ENCODE measurements around the gene NCSTN.
"Not testable (repeated sequence)": the region's sequence is repeated elsewhere in the genome, so short reads cannot be mapped to it uniquely, and the experiment has no call there.

The NCSTN gene

DNA sequence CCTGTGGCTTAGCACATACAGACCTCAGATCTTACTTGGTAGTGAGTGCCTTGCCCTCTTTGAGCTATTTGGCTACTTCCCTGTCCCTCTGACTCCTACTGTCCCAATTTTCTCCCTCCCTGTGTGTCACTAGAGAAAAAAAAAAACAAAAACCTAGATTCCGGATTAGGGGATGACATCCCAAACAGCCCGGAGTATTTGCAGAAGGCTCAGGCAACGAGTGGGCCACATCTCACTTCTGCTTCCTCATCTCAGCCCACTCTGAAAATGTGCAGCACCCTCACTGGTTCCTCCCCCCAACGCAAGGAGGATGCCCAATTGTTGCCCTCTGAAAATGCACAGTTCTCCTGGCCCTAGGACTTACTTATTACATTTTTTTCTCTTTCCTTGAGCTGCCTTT, 28.6 kb downstream of the NCSTN start:
- DNase-seq (ENCODE audit: low read depth): no peak

DNA sequence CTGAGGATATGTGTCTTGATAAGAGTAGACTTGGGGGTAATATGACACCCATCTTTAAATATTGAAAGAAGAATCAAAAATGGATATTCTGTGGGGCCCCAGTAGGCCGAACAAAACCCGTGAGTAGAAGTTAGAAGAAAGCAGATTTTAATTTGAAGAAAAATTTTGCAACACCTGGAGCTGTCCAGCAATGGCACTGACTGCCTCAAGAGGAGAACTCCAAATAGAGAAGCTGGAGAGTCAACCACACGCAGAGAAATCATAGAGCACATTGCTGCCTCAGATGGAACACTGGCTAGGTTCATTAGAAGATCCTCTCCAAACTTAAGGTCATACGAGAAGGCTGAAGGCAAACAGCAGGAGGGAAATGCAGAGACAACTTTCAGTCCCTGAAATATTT, 30.5 kb downstream of the NCSTN start:
- no peak for DNase-seq (ENCODE audit: low read depth)

- DNase-seq (ENCODE audit: low read depth): no peak
Observed at GRCh38 chr1:160374306-160375110, 31.3 kb downstream of the NCSTN start.

- peak; percentile 64 for DNase-seq (ENCODE audit: low read depth)
Observed at GRCh38 chr1:160375788-160376524, 32.8 kb downstream of the NCSTN start.

DNA sequence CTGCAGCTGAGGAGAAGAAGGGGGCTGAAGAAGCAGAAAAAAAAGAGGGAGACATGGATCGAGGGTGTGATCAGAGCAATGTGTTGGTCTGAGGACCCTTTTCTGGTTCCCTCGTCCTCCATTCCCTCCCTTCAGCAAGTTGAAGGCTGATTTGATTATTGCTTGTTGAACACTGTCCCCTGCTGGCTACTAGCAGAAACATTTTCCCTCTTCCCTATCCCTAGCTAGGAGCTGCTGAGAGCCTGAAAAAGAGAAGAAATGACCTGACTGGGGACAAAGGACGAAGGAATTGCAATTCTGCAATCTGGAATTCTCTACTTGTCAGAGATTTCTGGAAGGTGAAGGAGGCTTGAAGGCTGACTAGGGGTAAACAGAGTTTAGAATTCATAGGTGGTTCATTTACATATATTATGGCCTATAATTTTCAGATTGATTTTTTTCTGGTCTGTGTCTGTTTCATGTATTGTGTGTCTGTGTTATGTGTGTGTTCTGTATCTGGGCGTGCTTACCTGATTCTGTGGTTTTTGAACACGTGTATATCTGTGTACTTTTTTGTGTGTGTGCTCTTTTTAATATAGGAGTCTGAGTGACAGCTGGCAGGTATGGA, 33.4 kb downstream of the NCSTN start:
- DNase-seq (ENCODE audit: low read depth): peak; percentile 54

- DNase-seq (ENCODE audit: low read depth): no peak
Observed at GRCh38 chr1:160377585-160378206, 34.5 kb downstream of the NCSTN start.

GRCh38 chr1:160384812-160385211, 41.6 kb downstream of the NCSTN start:
- DNase-seq (ENCODE audit: low read depth): not testable (repeated sequence)

DNA sequence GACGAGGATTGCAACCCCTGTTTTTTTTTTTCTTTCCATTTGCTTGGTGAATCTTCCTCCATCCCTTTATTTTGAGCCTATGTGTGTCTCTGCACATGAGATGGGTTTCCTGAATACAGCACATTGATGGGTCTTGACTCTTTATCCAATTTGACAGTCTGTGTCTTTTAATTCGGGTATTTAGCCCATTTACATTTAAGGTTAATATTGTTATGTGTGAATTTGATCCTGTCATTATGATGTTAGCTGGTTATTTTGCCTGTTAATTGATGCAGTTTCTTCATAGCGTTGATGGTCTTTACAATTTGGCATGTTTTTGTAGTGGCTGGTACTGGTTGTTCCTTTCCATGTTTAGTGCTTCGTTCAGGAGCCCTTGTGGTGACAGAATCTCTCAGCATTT, 45.2 kb downstream of the NCSTN start:
- not testable (repeated sequence) for DNase-seq (ENCODE audit: low read depth)

- DNase-seq (ENCODE audit: low read depth): no peak
Observed at GRCh38 chr1:160394673-160395072, 51.5 kb downstream of the NCSTN start.

DNA sequence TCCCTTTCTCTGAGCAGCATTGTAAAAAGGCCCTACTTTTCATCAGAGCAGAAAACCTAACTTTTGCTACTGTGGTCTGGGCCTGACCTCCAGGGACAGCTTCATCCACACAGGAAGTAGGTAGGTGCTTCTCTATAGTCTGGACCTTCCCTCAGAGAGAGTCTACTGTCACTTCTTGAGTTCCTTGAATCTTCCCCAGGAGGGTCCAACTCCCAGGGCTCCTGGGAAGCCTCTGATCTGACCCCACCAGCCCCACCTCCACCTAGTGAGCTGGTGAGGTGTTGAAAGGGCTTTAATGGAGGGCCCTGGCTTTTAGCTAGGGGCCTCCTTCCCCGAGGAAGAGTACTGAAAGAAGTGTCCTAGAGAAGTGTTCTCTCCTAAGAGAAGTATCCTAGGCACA, 54.5 kb downstream of the NCSTN start:
- DNase-seq (ENCODE audit: low read depth): no peak

GRCh38 chr1:160398823-160399222, 55.6 kb downstream of the NCSTN start:
- DNase-seq (ENCODE audit: low read depth): no peak

- no peak for DNase-seq (ENCODE audit: low read depth)
Observed at GRCh38 chr1:160399544-160400222, 56.5 kb downstream of the NCSTN start.

DNA sequence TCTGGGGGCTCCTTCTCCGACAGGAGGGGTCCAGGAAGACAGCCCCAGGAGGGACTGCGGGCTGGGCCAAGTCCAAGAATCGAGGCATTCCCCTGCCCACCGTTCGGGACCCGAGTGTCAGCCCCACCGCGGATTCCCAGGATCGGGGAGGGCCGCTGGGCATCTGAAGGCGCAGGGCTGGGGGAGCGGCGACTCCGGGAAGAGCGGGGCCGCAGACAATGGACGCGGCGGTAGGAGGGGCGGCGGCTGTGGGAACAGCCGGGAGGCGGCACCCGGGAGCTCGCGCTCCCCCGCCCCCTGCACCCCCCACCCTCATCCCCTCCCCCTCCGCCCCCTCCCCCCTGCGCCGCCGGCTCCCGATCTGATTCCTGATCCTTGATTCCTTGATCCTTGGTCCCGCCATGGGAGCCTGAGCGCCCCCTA, 57.1 kb downstream of the NCSTN start, which contains the start of gene VANGL2:
VANGL2 (plus strand) TSS at position 342 of the 423 bp plus-strand sequence. CDS start 15,274 bp downstream, outside the sequence.
- no peak for DNase-seq (ENCODE audit: low read depth)

DNA sequence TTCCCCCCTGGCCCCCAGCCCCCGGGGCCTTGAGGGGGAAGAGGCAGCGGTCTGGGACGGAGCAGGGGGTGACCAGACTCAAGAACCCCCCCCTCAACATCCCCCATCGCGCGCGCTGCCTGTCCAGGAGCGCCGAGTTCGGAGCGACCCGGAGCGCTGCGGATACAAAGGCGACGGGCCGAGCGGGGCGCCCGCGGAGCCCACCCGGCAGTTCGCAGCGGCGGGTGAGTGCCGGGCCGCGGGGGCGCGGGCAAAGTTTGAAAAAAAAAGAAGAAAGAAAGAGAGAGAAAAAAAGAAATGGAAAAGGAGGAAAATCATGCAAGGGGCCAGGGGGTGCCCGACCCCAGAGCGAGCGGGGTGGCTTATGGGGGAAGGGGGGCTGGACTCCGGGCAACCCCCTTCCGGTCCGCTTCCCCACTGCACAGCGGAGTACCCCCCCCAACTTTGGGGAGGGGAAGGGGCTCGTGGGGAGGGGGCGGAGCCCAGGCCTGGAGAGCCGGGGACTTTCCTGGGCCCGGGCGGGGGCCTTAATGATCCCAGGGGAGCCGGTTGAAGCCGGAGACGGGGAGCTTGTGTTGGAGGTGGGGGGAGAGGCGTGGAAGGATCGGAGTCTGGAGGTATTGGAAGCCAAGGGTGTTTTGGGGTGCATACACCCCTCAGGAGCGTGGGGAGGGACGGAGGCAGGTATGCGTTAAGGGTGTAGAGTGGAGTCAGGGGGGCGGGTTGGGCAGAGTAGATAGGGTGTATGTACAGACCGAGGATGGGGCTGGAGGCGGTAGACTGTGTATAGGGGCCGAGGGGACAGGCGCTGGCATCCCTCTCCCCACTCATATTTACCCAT, 57.7 kb downstream of the NCSTN start:
- DNase-seq (ENCODE audit: low read depth): no peak

- DNase-seq (ENCODE audit: low read depth): no peak
Observed at GRCh38 chr1:160401487-160401805, 58.3 kb downstream of the NCSTN start.

- no peak for DNase-seq (ENCODE audit: low read depth)
Observed at GRCh38 chr1:160402001-160402795, 59.0 kb downstream of the NCSTN start.

DNA sequence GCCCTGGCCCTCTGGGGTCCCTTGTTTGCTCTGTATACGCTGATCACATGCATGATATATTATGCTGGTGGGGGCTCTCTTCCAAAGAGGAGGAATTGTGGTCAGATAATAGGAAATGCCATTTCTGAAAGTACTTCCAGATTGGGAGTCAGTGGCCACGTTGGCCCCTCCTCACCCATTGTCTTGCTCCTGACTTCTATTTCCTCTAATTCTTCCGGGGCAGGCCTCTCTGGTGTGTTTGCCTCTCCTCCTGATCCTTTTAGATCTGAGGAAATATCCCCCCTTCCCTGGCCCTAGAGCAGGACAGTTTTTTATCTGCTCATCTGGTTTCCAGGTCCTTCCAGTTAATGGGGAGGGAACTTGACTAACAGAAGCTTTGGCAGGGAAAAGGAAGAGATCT, 60.1 kb downstream of the NCSTN start:
- no peak for DNase-seq (ENCODE audit: low read depth)

- DNase-seq (ENCODE audit: low read depth): no peak
Observed at GRCh38 chr1:160404094-160404493, 60.9 kb downstream of the NCSTN start.

- DNase-seq (ENCODE audit: low read depth): no peak
Observed at GRCh38 chr1:160405331-160405877, 62.2 kb downstream of the NCSTN start.

Measured in CMK (cell line).